HepG2 (cell line): ENCODE results near the gene MCRIP2. TPM values are rescaled to one million over a fixed set of nuclear protein-coding genes. Genes with fewer than 3 reads are reported as not detected.

ENCODE experiments used
- EZH2 ChIP-seq: conservative IDR thresholded peaks from 2 replicates; pipeline ENCODE4 v1.6.1; 2012; ENCODE audit warnings: mild to moderate bottlenecking, low read depth, low read length, moderate library complexity
- FIP1L1 ChIP-seq: fragments of 200-400 bp; formaldehyde crosslinking; IDR thresholded peaks from 2 replicates; pipeline ENCODE4 v1.6.1; 2018; ENCODE audit warnings: low read depth, mild to moderate bottlenecking, low read length, moderate library complexity, borderline replicate concordance; ENCODE audit not compliant: insufficient read depth
- FOXP1 ChIP-seq, 2 experiments: fragments of 450-650 bp in 1 of 2; IDR thresholded peaks; 2 replicates each; pipeline ENCODE4 v1.6.1; 2017 to 2018; ENCODE audit warnings: antibody characterized with exemption in 1 of 2
- GTF2F1 ChIP-seq: fragments of 150-350 bp; IDR thresholded peaks from 2 replicates; pipeline ENCODE4 v1.6.1; 2014; ENCODE audit warnings: low read length
- IKZF4 ChIP-seq: sonication (generic); formaldehyde crosslinking; IDR thresholded peaks from 2 replicates; pipeline ENCODE4 v1.5.1; 2020; ENCODE audit warnings: borderline replicate concordance, mild to moderate bottlenecking, low read depth, missing genetic modification reagents; ENCODE audit errors: not compliant biosample characterization
- KLF15 ChIP-seq: sonication (generic); formaldehyde crosslinking; IDR thresholded peaks from 2 replicates; pipeline ENCODE4 v1.8.1; 2023; ENCODE audit warnings: borderline replicate concordance, mild to moderate bottlenecking, inconsistent platforms, missing genetic modification reagents, mixed read lengths
- MAFK ChIP-seq, 2 experiments: IDR thresholded peaks in 1 of 2; conservative IDR thresholded peaks in 1 of 2; 2 replicates each; pipeline ENCODE4 v1.6.1; 2011; ENCODE audit warnings: improper control_type of control experiment in 2 of 2, low read length in 2 of 2
- MXD4 ChIP-seq: IDR thresholded peaks from 2 replicates; pipeline ENCODE4 v1.6.1; 2016; ENCODE audit warnings: mild to moderate bottlenecking, missing biosample characterization, missing genetic modification reagents
- NFE2 ChIP-seq: sonication (generic); formaldehyde crosslinking; IDR thresholded peaks from 2 replicates; pipeline ENCODE4 v1.4.0; 2020; ENCODE audit warnings: missing genetic modification reagents
- NR1H2 ChIP-seq: sonication (generic); formaldehyde crosslinking; IDR thresholded peaks from 2 replicates; pipeline ENCODE4 v1.8.1; 2022; ENCODE audit warnings: low read depth, missing genetic modification reagents, borderline replicate concordance
- RBM22 ChIP-seq: fragments of 200-400 bp; formaldehyde crosslinking; optimal IDR thresholded peaks from 2 replicates; pipeline ENCODE3; 2017; ENCODE audit warnings: mild to moderate bottlenecking, low read length, moderate library complexity
- RBM39 ChIP-seq: fragments of 200-400 bp; formaldehyde crosslinking; IDR thresholded peaks from one replicate; pipeline ENCODE4 v1.6.1; 2018; ENCODE audit warnings: antibody characterized with exemption, mild to moderate bottlenecking, low read depth, low read length; ENCODE audit not compliant: poor library complexity, severe bottlenecking
- SRY ChIP-seq: sonication (generic); formaldehyde crosslinking; IDR thresholded peaks from 2 replicates; pipeline ENCODE4 v1.8.0; 2022; ENCODE audit warnings: mild to moderate bottlenecking, missing genetic modification reagents
- TAF1 ChIP-seq: sonication (generic); formaldehyde crosslinking; IDR thresholded peaks from 2 replicates; pipeline ENCODE4 v1.4.0; 2020; ENCODE audit warnings: missing genetic modification reagents
- ZBTB7A ChIP-seq: sonication (generic); formaldehyde crosslinking; IDR thresholded peaks from 2 replicates; pipeline ENCODE4 v1.8.0; 2022; ENCODE audit warnings: mild to moderate bottlenecking, missing genetic modification reagents
- ZMYM3 ChIP-seq: sonication (generic); formaldehyde crosslinking; IDR thresholded peaks from 2 replicates; pipeline ENCODE4 v1.5.1; 2020; ENCODE audit warnings: mild to moderate bottlenecking, missing genetic modification reagents
- ZNF335 ChIP-seq: sonication (generic); formaldehyde crosslinking; IDR thresholded peaks from 2 replicates; pipeline ENCODE4 v1.4.0; 2020; ENCODE audit warnings: missing genetic modification reagents
- ZNF558 ChIP-seq: sonication (generic); formaldehyde crosslinking; IDR thresholded peaks from 2 replicates; pipeline ENCODE4 v1.9.0; 2022; ENCODE audit warnings: mild to moderate bottlenecking, missing genetic modification reagents, borderline replicate concordance
- ZNF567 ChIP-seq: sonication (generic); formaldehyde crosslinking; IDR thresholded peaks from 2 replicates; pipeline ENCODE4 v1.8.1; 2023; ENCODE audit warnings: mild to moderate bottlenecking, missing genetic modification reagents, borderline replicate concordance
- ZNF569 ChIP-seq: sonication (generic); formaldehyde crosslinking; IDR thresholded peaks from 2 replicates; pipeline ENCODE4 v1.5.0; 2020; ENCODE audit warnings: mild to moderate bottlenecking, missing genetic modification reagents, moderate library complexity, borderline replicate concordance
- ZNF598 ChIP-seq: sonication (generic); formaldehyde crosslinking; IDR thresholded peaks from 2 replicates; pipeline ENCODE4 v1.5.1; 2020; ENCODE audit warnings: mild to moderate bottlenecking, missing genetic modification reagents, borderline replicate concordance
- ZSCAN29 ChIP-seq: sonication (generic); formaldehyde crosslinking; conservative IDR thresholded peaks from 2 replicates; pipeline ENCODE4 v1.4.0; 2020; ENCODE audit warnings: mild to moderate bottlenecking, missing genetic modification reagents
- polyA plus RNA-seq, 8 experiments: library from polyadenylated mRNA; depleted of rRNA in 3 of 8; stranded (reverse) in 7 of 8; unstranded in 1 of 8; fragments of >200 nt; fragmentation: Illumina TruSeq in 4 of 8; extraction: Trizol in 4 of 8; gene quantifications; 2 replicates each; pipeline versions ENCODE4 v1.2.1 to v1.2.3, GENCODE V29; 2011 to 2016; ENCODE audit warnings: low read depth in 4 of 8, missing spikeins in 1 of 8, mixed read lengths in 1 of 8; ENCODE audit not compliant: insufficient read depth in 1 of 8
- total RNA-seq, 5 experiments: library from RNA; depleted of rRNA; stranded (reverse); fragments of >200 nt; fragmentation: Illumina TruSeq; extraction: Trizol; gene quantifications; 2 replicates each; pipeline ENCODE4 v1.2.3, GENCODE V29; 2016; ENCODE audit warnings: low read depth in 1 of 5
- TF ChIP-seq, protein P1 (sequence below): sonication (generic); formaldehyde crosslinking; conservative IDR thresholded peaks from 2 replicates; pipeline ENCODE4 v1.4.0; 2020; ENCODE audit warnings: missing genetic modification reagents
- TF ChIP-seq, protein P2 (sequence below): sonication (generic); formaldehyde crosslinking; IDR thresholded peaks from 2 replicates; pipeline ENCODE4 v1.4.0; 2020; ENCODE audit warnings: missing genetic modification reagents

Gene MCRIP2
- total and polyA plus RNA-seq, 2 of the 13 experiments (the other 11 are each of a cell fraction or from before 2014, with no cell fraction given) = 39.6 to 76.7 TPM

DNA sequence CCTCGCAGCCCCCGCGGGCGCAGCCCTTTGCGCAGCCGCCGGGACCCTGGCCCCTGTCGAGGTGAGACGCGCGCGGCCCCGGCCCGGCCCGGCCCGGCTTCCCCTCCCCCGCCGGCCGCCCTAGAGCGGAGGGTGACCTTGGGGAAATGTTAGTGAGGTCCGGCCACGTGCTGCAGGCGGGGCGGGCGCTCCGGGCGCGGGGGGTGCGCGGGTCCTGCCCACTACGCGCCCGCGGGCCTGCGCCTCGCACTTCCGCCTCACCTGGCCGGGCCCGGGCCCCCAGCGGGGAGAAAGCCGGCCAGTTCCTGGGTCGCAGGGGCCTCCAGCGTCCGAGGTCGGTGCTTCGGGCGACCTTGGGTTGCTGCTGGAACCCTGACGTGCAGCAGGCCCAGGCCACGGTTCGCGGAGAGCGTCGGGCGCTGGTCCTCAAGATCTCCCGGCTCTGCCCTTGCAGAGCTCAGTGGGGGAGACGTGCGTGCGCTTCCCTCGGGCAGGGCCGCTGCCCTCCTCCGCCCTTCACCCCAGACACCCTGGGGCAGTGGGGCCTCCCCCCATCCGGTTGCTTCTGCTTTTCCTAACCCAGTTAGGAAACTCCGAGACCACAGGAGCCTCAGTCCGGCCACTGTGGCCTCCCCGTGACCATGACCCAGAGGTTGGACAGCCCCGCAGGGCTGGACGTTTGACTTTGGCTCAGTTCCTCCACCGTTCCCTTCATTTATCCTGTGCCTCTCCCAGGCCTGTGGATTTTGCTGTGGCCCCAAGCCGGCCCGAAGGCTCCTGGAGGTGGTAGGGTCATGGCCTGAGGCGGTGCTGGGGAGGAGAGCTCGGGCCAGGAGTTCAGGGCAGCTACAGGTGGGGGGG is 791 bp downstream of the MCRIP2 start (continued):
- TF ChIP-seq RBM39 (no peak), KLF15 (0 out of 2 replicates have a peak, but pooled peaks have one; percentile 41), SRY (peak; percentile 80; the same call in 1 of the 2 replicates), ZMYM3 (CRISPR knock-in tag) (no peak), ZNF335 (CRISPR knock-in tag) (no peak), ZSCAN29 (CRISPR knock-in tag) (no peak), ZNF567 (CRISPR knock-in tag) (no peak), ZNF598 (CRISPR knock-in tag) (no peak), MAFK (conservative IDR thresholded peaks at IDR 0.05 in 1 of 2, IDR thresholded peaks at IDR 0.05 in 1 of 2; ENCODE audit: low read length in 2 of 2) (no peak), ZBTB7A (peak; percentile 25; the same call in 1 of the 2 replicates), NR1H2 (CRISPR knock-in tag) (no peak), GTF2F1 (no peak), NFE2 (CRISPR knock-in tag) (no peak), MXD4 (CRISPR knock-in tag) (peak; percentile 75; the same call in 1 of the 2 replicates), IKZF4 (CRISPR knock-in tag) (no peak), FOXP1 (IDR thresholded peaks at IDR 0.05) (no peak), FOXP1 (CRISPR knock-in tag; IDR thresholded peaks at IDR 0.05) (no peak), EZH2 (no peak), ZNF569 (CRISPR knock-in tag) (no peak), FIP1L1 (no peak), TAF1 (CRISPR knock-in tag) (peak; percentile 53; the same call in 1 of the 2 replicates), RBM22 (no peak), ZNF558 (CRISPR knock-in tag) (peak; percentile 77; the same call in 1 of the 2 replicates)
- TF ChIP-seq, protein P1, sequence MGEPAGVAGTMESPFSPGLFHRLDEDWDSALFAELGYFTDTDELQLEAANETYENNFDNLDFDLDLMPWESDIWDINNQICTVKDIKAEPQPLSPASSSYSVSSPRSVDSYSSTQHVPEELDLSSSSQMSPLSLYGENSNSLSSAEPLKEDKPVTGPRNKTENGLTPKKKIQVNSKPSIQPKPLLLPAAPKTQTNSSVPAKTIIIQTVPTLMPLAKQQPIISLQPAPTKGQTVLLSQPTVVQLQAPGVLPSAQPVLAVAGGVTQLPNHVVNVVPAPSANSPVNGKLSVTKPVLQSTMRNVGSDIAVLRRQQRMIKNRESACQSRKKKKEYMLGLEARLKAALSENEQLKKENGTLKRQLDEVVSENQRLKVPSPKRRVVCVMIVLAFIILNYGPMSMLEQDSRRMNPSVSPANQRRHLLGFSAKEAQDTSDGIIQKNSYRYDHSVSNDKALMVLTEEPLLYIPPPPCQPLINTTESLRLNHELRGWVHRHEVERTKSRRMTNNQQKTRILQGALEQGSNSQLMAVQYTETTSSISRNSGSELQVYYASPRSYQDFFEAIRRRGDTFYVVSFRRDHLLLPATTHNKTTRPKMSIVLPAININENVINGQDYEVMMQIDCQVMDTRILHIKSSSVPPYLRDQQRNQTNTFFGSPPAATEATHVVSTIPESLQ = no peak; the same call in 1 of the 2 replicates
- TF ChIP-seq, protein P2, sequence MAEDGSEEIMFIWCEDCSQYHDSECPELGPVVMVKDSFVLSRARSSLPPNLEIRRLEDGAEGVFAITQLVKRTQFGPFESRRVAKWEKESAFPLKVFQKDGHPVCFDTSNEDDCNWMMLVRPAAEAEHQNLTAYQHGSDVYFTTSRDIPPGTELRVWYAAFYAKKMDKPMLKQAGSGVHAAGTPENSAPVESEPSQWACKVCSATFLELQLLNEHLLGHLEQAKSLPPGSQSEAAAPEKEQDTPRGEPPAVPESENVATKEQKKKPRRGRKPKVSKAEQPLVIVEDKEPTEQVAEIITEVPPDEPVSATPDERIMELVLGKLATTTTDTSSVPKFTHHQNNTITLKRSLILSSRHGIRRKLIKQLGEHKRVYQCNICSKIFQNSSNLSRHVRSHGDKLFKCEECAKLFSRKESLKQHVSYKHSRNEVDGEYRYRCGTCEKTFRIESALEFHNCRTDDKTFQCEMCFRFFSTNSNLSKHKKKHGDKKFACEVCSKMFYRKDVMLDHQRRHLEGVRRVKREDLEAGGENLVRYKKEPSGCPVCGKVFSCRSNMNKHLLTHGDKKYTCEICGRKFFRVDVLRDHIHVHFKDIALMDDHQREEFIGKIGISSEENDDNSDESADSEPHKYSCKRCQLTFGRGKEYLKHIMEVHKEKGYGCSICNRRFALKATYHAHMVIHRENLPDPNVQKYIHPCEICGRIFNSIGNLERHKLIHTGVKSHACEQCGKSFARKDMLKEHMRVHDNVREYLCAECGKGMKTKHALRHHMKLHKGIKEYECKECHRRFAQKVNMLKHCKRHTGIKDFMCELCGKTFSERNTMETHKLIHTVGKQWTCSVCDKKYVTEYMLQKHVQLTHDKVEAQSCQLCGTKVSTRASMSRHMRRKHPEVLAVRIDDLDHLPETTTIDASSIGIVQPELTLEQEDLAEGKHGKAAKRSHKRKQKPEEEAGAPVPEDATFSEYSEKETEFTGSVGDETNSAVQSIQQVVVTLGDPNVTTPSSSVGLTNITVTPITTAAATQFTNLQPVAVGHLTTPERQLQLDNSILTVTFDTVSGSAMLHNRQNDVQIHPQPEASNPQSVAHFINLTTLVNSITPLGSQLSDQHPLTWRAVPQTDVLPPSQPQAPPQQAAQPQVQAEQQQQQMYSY (CRISPR knock-in tag) = no peak
